ENCODE results near the gene RPS6KB1. TPM values are rescaled to one million over a fixed set of nuclear protein-coding genes. Genes with fewer than 3 reads are reported as not detected.

RPS6KB1 gene
- polyA plus RNA-seq, 4 donors = 6.5 to 25.8 (median 9.8) TPM

DNA sequence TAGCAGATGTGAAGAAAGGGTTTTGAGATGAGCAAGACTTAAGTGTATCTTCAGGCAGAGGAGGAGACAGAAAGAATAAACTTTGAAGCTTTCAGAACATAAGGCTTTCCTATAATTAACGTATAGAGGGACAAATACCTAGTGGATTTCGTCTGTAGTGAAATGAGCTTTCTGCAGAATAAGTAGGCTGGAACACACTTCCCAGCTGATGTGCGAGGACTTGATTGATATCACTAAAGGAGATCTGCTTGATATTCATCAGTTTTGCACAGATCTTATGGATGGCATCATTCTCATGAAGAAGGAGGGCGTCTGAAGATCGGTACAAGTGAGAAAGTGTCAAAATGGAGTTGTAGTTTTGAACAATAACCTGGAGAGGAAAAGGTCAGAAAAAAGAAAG, 15.0 kb upstream of the RPS6KB1 start:
- FAIRE-seq = no peak
- Histone ChIP-seq H3K4me3 (ENCODE audit: low read depth in 1 of 3, low read length in 3 of 3) (no peak overlapping the region), H3K36me3 (ENCODE audit: control insufficient read depth in 3 of 3, insufficient read depth in 2 of 3, low read depth in 1 of 3, low read length in 3 of 3) (peaks cover 0 to 52% (median 5%) of the 10 kb centered on the region in 3 donors), H3K27ac (ENCODE audit: low read depth in 1 of 3, low read length in 2 of 3) (no peak overlapping the region), H3K27me3 (ENCODE audit: control insufficient read depth in 3 of 3, insufficient read depth in 3 of 3, low read length in 3 of 3) (no peaks in the 10 kb centered on the region), H3K4me1 (ENCODE audit: control insufficient read depth in 3 of 3, insufficient read depth in 2 of 3, low read depth in 1 of 3, low read length in 2 of 3) (no peaks in the 10 kb centered on the region), H3K9me3 (ENCODE audit: control insufficient read depth in 2 of 2, insufficient read depth in 1 of 2, low read depth in 1 of 2, low read length in 1 of 2) (no peaks in the 10 kb centered on the region)
- no peak for DNase-seq
- WGBS, 3 donors = 92 to 95% (median 93%) methylated on average over 5 of the region's 5 CpGs

DNA sequence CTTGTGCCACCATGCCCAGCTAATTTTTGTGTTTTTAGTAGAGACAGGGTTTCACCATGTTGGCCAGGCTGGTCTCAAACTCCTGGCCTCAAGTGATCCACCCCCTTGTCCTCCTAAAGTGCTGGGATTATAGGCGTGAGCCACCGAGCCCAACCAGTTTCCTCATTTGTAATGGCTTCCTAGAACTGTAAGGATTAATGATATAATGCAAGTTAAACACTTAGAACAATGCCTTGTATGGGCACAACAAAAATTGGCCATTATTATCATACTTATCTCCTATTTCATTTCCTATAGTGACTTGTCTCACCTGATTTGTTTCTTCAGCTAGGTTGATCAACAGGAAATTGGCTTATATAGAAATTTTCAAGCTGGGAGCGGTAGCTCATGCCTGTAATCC, 14.3 kb upstream of the RPS6KB1 start:
- no peak for FAIRE-seq
- Histone ChIP-seq H3K4me3 (ENCODE audit: low read depth in 1 of 3, low read length in 3 of 3) (no peak overlapping the region), H3K27me3 (ENCODE audit: control insufficient read depth in 3 of 3, insufficient read depth in 3 of 3, low read length in 3 of 3) (no peaks in the 10 kb centered on the region), H3K27ac (ENCODE audit: low read depth in 1 of 3, low read length in 2 of 3) (no peak overlapping the region), H3K4me1 (ENCODE audit: control insufficient read depth in 3 of 3, insufficient read depth in 2 of 3, low read depth in 1 of 3, low read length in 2 of 3) (no peaks in the 10 kb centered on the region), H3K36me3 (ENCODE audit: control insufficient read depth in 3 of 3, insufficient read depth in 2 of 3, low read depth in 1 of 3, low read length in 3 of 3) (peaks cover 0 to 54% (median 5%) of the 10 kb centered on the region in 3 donors), H3K9me3 (ENCODE audit: control insufficient read depth in 2 of 2, insufficient read depth in 1 of 2, low read depth in 1 of 2, low read length in 1 of 2) (no peaks in the 10 kb centered on the region)
- no peak for DNase-seq
- 87 to 94% (median 93%) methylated on average over 3 of the region's 3 CpGs for WGBS, 3 donors

DNA sequence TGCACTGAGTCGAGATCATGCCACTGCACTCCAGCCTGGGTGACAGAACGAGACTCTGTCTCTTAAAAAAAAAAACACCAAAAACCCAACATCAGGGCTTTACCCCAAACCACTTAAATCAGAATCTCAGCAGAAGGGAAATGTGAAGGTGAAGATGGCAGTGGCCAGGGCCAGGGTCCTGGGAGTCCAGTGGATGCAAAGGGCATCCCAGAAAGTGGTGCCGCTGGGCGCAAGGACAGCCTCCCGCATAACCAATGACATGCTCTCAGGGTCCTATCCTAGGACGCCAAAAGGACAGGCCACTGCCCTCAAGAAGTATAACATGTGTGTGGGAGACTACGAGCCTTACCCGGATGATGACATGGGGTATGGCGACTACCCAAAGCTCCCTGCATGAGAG, 8.1 kb upstream of the RPS6KB1 start:
- H3K27me3 ChIP-seq (ENCODE audit: control insufficient read depth in 3 of 3, insufficient read depth in 3 of 3, low read length in 3 of 3) = no peaks in the 10 kb centered on the region
- FAIRE-seq = no peak
- H3K4me1 ChIP-seq (ENCODE audit: control insufficient read depth in 3 of 3, insufficient read depth in 2 of 3, low read depth in 1 of 3, low read length in 2 of 3) = no peaks in the 10 kb centered on the region
- no peak overlapping the region for H3K27ac ChIP-seq (ENCODE audit: low read depth in 1 of 3, low read length in 2 of 3)
- no peaks in the 10 kb centered on the region for H3K9me3 ChIP-seq (ENCODE audit: control insufficient read depth in 2 of 2, insufficient read depth in 1 of 2, low read depth in 1 of 2, low read length in 1 of 2)
- no peak overlapping the region for H3K4me3 ChIP-seq (ENCODE audit: low read depth in 1 of 3, low read length in 3 of 3)
- peaks cover 5 to 51% (median 8%) of the 10 kb centered on the region in 3 donors for H3K36me3 ChIP-seq (ENCODE audit: control insufficient read depth in 3 of 3, insufficient read depth in 2 of 3, low read depth in 1 of 3, low read length in 3 of 3)
- WGBS, 3 donors = 96 to 98% (median 98%) methylated on average over 9 of the region's 9 CpGs
- no peak for DNase-seq

DNA sequence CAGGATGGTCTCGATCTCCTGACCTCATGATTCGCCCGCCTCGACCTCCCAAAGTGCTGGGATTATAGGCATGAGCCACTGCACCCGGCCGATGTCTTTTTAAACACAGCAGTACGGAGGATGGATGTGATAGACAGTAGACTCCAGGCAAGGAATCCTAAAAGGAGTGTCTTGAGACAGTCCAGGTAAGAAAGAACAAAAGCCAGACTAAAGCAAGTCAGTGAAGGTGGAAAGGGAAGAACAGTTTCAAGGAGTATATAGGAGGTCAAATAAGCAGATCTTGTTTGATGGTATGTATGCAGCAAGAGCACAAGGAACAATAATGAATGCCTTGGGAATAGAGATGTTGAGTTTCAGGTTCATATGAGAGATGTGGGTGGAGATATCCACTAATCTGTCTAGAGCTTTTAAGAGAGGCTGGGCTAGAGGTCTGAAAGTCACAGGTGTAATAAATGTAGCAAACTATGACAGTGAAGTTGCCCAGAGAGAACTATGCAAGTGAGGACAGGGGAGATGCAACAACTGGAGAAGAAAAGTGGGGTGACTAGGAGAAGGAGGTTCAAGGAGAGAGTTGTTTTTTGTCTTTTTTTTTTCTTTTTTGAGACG, 4.7 kb upstream of the RPS6KB1 start:
- Histone ChIP-seq H3K4me1 (ENCODE audit: control insufficient read depth in 3 of 3, insufficient read depth in 2 of 3, low read depth in 1 of 3, low read length in 2 of 3) (no peaks in the 10 kb centered on the region), H3K9me3 (ENCODE audit: control insufficient read depth in 2 of 2, insufficient read depth in 1 of 2, low read depth in 1 of 2, low read length in 1 of 2) (no peaks in the 10 kb centered on the region), H3K4me3 (ENCODE audit: low read depth in 1 of 3, low read length in 3 of 3) (no peak overlapping the region), H3K27ac (ENCODE audit: low read depth in 1 of 3, low read length in 2 of 3) (no peak overlapping the region), H3K36me3 (ENCODE audit: control insufficient read depth in 3 of 3, insufficient read depth in 2 of 3, low read depth in 1 of 3, low read length in 3 of 3) (peaks cover 5 to 30% (median 8%) of the 10 kb centered on the region in 3 donors), H3K27me3 (ENCODE audit: control insufficient read depth in 3 of 3, insufficient read depth in 3 of 3, low read length in 3 of 3) (no peaks in the 10 kb centered on the region)
- 96 to 100% (median 96%) methylated on average over 8 of the region's 8 CpGs for WGBS, 3 donors
- DNase-seq (no peak), FAIRE-seq (no peak)

DNA sequence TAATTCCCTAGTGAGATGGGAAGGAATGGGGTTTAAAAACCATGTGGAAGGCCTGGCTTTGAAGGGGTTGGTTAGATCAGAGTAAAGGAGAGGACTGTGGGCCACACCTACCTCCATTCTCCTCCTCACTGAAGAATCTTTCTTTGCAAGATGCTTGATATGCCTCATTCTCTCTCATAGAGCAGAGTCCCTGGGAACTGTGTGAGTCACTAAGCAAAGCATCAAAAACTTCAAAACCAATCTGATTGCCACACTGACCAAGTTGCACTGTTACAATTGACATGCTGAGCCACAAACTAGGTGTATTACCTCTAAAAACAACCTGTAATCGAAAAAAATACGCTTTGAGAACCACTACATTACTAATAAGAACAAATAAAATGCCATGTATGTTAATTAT, 2.2 kb upstream of the RPS6KB1 start:
- H3K4me3 ChIP-seq (ENCODE audit: low read depth in 1 of 3, low read length in 3 of 3) = no peak overlapping the region

DNA sequence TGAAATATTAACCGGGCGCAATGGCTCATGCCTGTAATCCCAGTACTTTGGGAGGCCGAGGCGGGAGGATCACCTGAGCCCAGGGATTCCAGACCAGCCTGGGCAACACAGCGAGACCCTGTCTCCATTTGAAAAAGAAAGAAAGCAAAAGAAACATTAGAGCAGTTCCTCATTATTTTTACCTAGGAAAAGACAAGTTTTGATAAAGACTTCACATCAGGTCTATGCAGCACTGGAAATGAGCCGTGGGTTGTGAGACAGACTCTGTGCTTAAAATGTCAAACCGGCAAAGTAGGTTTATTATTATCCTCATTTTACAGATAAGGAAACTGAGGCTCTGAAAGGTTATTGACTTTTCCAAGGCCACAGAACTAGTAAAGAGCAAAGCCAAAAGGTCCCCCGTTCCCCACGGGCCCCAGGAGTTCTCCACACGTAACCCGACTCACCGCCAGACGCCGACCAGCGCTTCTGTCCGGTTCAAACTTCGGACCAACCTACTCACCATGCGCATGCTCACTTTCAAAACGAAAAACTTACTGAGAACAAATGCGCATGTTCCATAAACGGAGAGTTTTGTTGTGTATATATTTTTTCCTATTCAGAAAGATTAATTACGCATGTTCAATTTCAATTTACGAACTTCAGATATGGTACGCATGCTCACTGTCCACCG, 534 bp upstream of the RPS6KB1 start:
- peak overlapping the region; percentile 41 to 88 (median 84) for H3K4me3 ChIP-seq (ENCODE audit: low read depth in 1 of 3, low read length in 3 of 3)
- no peaks in the 10 kb centered on the region for H3K27me3 ChIP-seq (ENCODE audit: control insufficient read depth in 3 of 3, insufficient read depth in 3 of 3, low read length in 3 of 3)
- DNase-seq (no peak), FAIRE-seq (no peak)
- no peaks in the 10 kb centered on the region for H3K9me3 ChIP-seq (ENCODE audit: control insufficient read depth in 2 of 2, insufficient read depth in 1 of 2, low read depth in 1 of 2, low read length in 1 of 2)
- WGBS, 3 donors = 2 to 7% (median 3%) methylated on average over 25 of the region's 25 CpGs
- H3K27ac ChIP-seq (ENCODE audit: low read depth in 1 of 3, low read length in 2 of 3) = peak overlapping the region; percentile 25 to 83 (median 37)
- peaks cover 0 to 8% (median 5%) of the 10 kb centered on the region in 3 donors for H3K36me3 ChIP-seq (ENCODE audit: control insufficient read depth in 3 of 3, insufficient read depth in 2 of 3, low read depth in 1 of 3, low read length in 3 of 3)
- H3K4me1 ChIP-seq (ENCODE audit: control insufficient read depth in 3 of 3, insufficient read depth in 2 of 3, low read depth in 1 of 3, low read length in 2 of 3) = peaks cover 0 to 6% (median 0%) of the 10 kb centered on the region in 3 donors

More for the DNA sequence above, 2.2 kb upstream of the RPS6KB1 start:
- Histone ChIP-seq H3K36me3 (ENCODE audit: control insufficient read depth in 3 of 3, insufficient read depth in 2 of 3, low read depth in 1 of 3, low read length in 3 of 3) (peaks cover 0 to 13% (median 2%) of the 10 kb centered on the region in 3 donors), H3K4me1 (ENCODE audit: control insufficient read depth in 3 of 3, insufficient read depth in 2 of 3, low read depth in 1 of 3, low read length in 2 of 3) (peaks cover 0 to 6% (median 0%) of the 10 kb centered on the region in 3 donors), H3K27ac (ENCODE audit: low read depth in 1 of 3, low read length in 2 of 3) (no peak overlapping the region), H3K27me3 (ENCODE audit: control insufficient read depth in 3 of 3, insufficient read depth in 3 of 3, low read length in 3 of 3) (no peaks in the 10 kb centered on the region), H3K9me3 (ENCODE audit: control insufficient read depth in 2 of 2, insufficient read depth in 1 of 2, low read depth in 1 of 2, low read length in 1 of 2) (no peaks in the 10 kb centered on the region)
- DNase-seq (no peak), FAIRE-seq (no peak)
- 90 to 98% (median 94%) methylated on average over 2 of the region's 2 CpGs for WGBS, 3 donors

DNA sequence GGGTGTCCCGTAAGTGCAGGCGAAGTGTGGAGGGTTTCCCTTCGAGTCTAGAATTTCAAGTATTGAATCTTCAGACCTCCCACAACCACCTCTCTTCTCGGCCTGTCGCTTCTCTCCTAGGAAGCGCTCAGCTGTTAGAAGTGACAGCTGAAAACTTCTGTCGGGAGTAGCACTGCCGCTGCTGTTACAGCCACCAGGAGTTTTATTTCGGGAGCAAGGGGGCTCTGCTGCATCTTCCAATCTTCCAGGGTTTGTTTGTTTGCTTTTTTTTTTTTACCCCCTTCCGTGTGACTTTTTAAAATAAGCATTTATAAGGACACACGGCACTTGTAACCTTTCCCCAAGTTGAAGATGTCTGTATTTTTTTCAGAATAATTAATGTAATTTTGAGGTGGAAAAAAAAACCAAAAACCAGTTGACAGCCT, 767 bp downstream of the RPS6KB1 start:
- Histone ChIP-seq H3K4me1 (ENCODE audit: control insufficient read depth in 3 of 3, insufficient read depth in 2 of 3, low read depth in 1 of 3, low read length in 2 of 3) (peaks cover 0 to 6% (median 0%) of the 10 kb centered on the region in 3 donors), H3K36me3 (ENCODE audit: control insufficient read depth in 3 of 3, insufficient read depth in 2 of 3, low read depth in 1 of 3, low read length in 3 of 3) (peaks cover 0 to 8% (median 5%) of the 10 kb centered on the region in 3 donors), H3K27ac (ENCODE audit: low read depth in 1 of 3, low read length in 2 of 3) (peak overlapping the region; percentile 77 to 85 (median 83)), H3K9me3 (ENCODE audit: control insufficient read depth in 2 of 2, insufficient read depth in 1 of 2, low read depth in 1 of 2, low read length in 1 of 2) (no peaks in the 10 kb centered on the region), H3K4me3 (ENCODE audit: low read depth in 1 of 3, low read length in 3 of 3) (peak overlapping the region; percentile 78 to 88 (median 84)), H3K27me3 (ENCODE audit: control insufficient read depth in 3 of 3, insufficient read depth in 3 of 3, low read length in 3 of 3) (no peaks in the 10 kb centered on the region)
- FAIRE-seq (no peak), DNase-seq (no peak)
- WGBS, 3 donors = 0 to 1% (median 0%) methylated on average over 11 of the region's 11 CpGs

DNA sequence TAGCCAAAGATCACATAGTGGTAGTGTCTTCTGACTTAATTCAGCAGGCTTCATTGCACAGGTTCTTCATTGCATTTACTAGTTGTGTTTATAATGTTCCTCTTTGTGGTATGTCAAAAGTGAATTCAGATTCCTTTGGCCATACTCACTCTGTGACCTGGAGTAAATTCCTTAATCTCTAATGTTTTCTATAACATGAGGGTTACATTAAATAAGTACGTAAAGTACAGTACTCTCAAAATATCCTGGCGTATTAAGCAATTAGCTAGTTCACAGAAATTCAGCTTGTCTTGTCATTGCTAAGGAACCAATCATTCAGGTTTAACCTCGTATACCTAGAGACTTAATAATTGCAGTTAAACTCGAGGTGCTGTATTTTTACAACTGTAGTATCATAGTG, 4.2 kb downstream of the RPS6KB1 start:
- FAIRE-seq (no peak), DNase-seq (no peak)
- H3K9me3 ChIP-seq (ENCODE audit: control insufficient read depth in 2 of 2, insufficient read depth in 1 of 2, low read depth in 1 of 2, low read length in 1 of 2) = no peaks in the 10 kb centered on the region
- no peak overlapping the region for H3K27ac ChIP-seq (ENCODE audit: low read depth in 1 of 3, low read length in 2 of 3)
- WGBS, 3 donors = 64 to 79% (median 68%) methylated on average over 4 of the region's 4 CpGs
- H3K4me1 ChIP-seq (ENCODE audit: control insufficient read depth in 3 of 3, insufficient read depth in 2 of 3, low read depth in 1 of 3, low read length in 2 of 3) = peaks cover 0 to 6% (median 0%) of the 10 kb centered on the region in 3 donors
- peaks cover 2 to 12% (median 3%) of the 10 kb centered on the region in 3 donors for H3K36me3 ChIP-seq (ENCODE audit: control insufficient read depth in 3 of 3, insufficient read depth in 2 of 3, low read depth in 1 of 3, low read length in 3 of 3)
- no peak overlapping the region for H3K4me3 ChIP-seq (ENCODE audit: low read depth in 1 of 3, low read length in 3 of 3)
- no peaks in the 10 kb centered on the region for H3K27me3 ChIP-seq (ENCODE audit: control insufficient read depth in 3 of 3, insufficient read depth in 3 of 3, low read length in 3 of 3)
